Measurements from ENCODE around the gene MYCBP2. TPM values are rescaled to one million over a fixed set of nuclear protein-coding genes. Genes with fewer than 3 reads are reported as not detected.

MYCBP2 gene
- total RNA-seq, 2 donors from 2014 or later: 41.2 to 42.6 TPM

GRCh38 chr13:77285098-77285497 is 41.8 kb downstream of the MYCBP2 start:
- H3K4me1 ChIP-seq: no peaks in the 10 kb centered on the region
- no peaks in the 10 kb centered on the region for H3K36me3 ChIP-seq
- H3K27me3 ChIP-seq: no peaks in the 10 kb centered on the region
- H3K4me3 ChIP-seq: no peak overlapping the region
- H3K9ac ChIP-seq (ENCODE audit: low read depth in 2 of 2, low read length in 2 of 2): no peak overlapping the region
- TF ChIP-seq CTCF (IDR thresholded peaks at IDR 0.05): no peak
- no peaks in the 10 kb centered on the region for H3K9me3 ChIP-seq
- no peak for DNase-seq
- intact Hi-C loops (cut with DNase I): no loop called here
- no peak overlapping the region for H3K27ac ChIP-seq

DNA sequence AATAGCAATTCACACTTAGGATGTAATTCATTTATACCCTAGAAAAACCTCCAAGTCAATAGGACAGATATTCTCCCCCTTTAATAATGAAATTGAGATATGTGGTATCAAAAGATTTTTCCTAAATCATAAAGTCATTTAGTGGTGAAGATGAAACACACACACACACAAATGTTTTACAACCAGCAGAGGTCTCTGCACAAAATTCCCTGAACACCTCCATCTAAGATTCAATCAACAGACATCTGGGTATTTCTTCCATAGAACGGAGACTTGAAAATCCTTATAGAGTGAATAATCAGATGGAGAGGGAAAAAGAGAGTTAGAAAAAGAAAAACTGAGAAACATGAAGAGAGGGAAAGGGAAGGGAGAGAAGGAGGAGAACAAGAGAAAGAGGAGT is 52.8 kb downstream of the MYCBP2 start:
- Histone ChIP-seq H3K9ac (ENCODE audit: low read depth in 2 of 2, low read length in 2 of 2) (no peak overlapping the region), H3K27ac (no peak overlapping the region), H3K36me3 (no peaks in the 10 kb centered on the region), H3K9me3 (no peaks in the 10 kb centered on the region), H3K4me3 (no peak overlapping the region), H3K27me3 (no peaks in the 10 kb centered on the region), H3K4me1 (no peaks in the 10 kb centered on the region)
- intact Hi-C loops (cut with DNase I): no loop called here
- no peak for DNase-seq
- no peak for TF ChIP-seq CTCF (IDR thresholded peaks at IDR 0.05)

DNA sequence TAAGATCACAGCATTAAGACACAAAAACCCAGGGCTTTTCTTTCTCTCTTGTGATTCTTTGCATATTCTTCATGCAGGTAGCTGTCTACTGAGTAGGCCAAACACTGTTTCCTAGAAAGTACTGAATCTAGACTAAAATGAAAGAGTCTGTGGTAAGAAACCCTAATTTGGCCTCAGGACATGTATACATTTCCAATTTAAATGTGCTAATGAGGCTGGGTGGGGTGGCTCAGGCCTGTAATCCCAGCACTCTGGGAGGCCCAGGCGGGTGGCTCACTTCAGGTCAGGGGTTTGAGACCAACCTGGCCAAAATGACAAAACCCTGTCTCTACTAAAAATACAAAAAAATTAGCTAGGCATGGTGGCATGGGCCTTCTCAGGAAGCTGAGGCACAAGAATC is 57.8 kb downstream of the MYCBP2 start:
- H3K36me3 ChIP-seq: no peaks in the 10 kb centered on the region
- no peak for TF ChIP-seq CTCF (IDR thresholded peaks at IDR 0.05)
- H3K9me3 ChIP-seq: no peaks in the 10 kb centered on the region
- no peak for DNase-seq
- intact Hi-C loops (cut with DNase I): no loop called here
- H3K27me3 ChIP-seq: no peaks in the 10 kb centered on the region
- H3K9ac ChIP-seq (ENCODE audit: low read depth in 2 of 2, low read length in 2 of 2): no peak overlapping the region
- H3K4me3 ChIP-seq: no peak overlapping the region
- no peak overlapping the region for H3K27ac ChIP-seq
- H3K4me1 ChIP-seq: no peaks in the 10 kb centered on the region

GRCh38 chr13:77267362-77267761 is 59.5 kb downstream of the MYCBP2 start:
- H3K36me3 ChIP-seq: no peaks in the 10 kb centered on the region
- intact Hi-C loops (cut with DNase I): no loop called here
- no peak for DNase-seq

DNA sequence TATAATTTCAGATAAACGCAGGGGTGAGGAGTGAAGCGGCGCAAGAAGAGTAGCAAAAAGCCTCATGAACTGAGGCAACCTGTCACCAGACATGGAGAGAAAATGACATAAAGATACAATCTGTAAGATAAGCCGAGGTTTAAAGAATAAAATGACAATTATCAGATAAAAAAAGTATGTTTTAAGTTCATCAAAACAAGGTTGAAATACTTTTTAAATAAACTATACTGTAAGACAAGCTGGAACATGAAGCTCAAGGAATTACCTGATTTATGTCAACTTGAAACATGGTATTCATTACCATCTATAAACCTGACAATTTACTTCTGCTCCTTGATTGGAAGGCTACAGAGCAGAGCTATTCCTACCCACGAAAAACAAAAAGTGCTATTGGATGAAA is 61.6 kb downstream of the MYCBP2 start:
- no peaks in the 10 kb centered on the region for H3K27me3 ChIP-seq
- H3K4me1 ChIP-seq: no peaks in the 10 kb centered on the region
- no peak overlapping the region for H3K9ac ChIP-seq (ENCODE audit: low read depth in 2 of 2, low read length in 2 of 2)
- no peak overlapping the region for H3K27ac ChIP-seq
- no peak for TF ChIP-seq CTCF (IDR thresholded peaks at IDR 0.05)
- H3K36me3 ChIP-seq: no peaks in the 10 kb centered on the region
- no peak for DNase-seq
- H3K9me3 ChIP-seq: no peaks in the 10 kb centered on the region
- no peak overlapping the region for H3K4me3 ChIP-seq
- intact Hi-C loops (cut with DNase I): no loop called here

More at GRCh38 chr13:77267362-77267761, 59.5 kb downstream of the MYCBP2 start:
- no peak overlapping the region for H3K9ac ChIP-seq (ENCODE audit: low read depth in 2 of 2, low read length in 2 of 2)
- H3K27me3 ChIP-seq: no peaks in the 10 kb centered on the region
- no peak overlapping the region for H3K27ac ChIP-seq
- no peaks in the 10 kb centered on the region for H3K4me1 ChIP-seq
- no peaks in the 10 kb centered on the region for H3K9me3 ChIP-seq
- no peak for TF ChIP-seq CTCF (IDR thresholded peaks at IDR 0.05)
- no peak overlapping the region for H3K4me3 ChIP-seq

GRCh38 chr13:77262198-77262597 is 64.7 kb downstream of the MYCBP2 start:
- H3K9me3 ChIP-seq: no peaks in the 10 kb centered on the region
- no peak for TF ChIP-seq CTCF (IDR thresholded peaks at IDR 0.05)
- DNase-seq: no peak
- intact Hi-C loops (cut with DNase I): no loop called here
- no peak overlapping the region for H3K4me3 ChIP-seq
- no peak overlapping the region for H3K9ac ChIP-seq (ENCODE audit: low read depth in 2 of 2, low read length in 2 of 2)
- no peaks in the 10 kb centered on the region for H3K4me1 ChIP-seq
- no peaks in the 10 kb centered on the region for H3K27me3 ChIP-seq
- H3K36me3 ChIP-seq: no peaks in the 10 kb centered on the region
- H3K27ac ChIP-seq: no peak overlapping the region

Data from colonic mucosa (tissue), 4 donors.